Cardiac muscle cell (in vitro differentiated cells and primary cell): ENCODE results near the gene CTSF. TPM values are rescaled to one million over a fixed set of nuclear protein-coding genes. Genes with fewer than 3 reads are reported as not detected.
A peak's percentile ranks its signal among the peaks of the same experiment; 100 is the strongest.

Experiments used
- DNase-seq, 2 donors: peaks; one replicate each; pipeline versions ENCODE4 v3.0.0 to v3.0.0-alpha.2; 2010 to 2017; ENCODE audit warnings: low read depth in 1 of 2, low spot score in 1 of 2
- H3K27ac ChIP-seq: fragments of 200-600 bp; sonication (generic); 2 replicates; pipeline ENCODE4 v1.5.1; 2016
- H3K27me3 ChIP-seq: fragments of 200-600 bp; sonication (generic); 2 replicates; pipeline ENCODE4 v1.6.0; 2016; ENCODE audit warnings: control low read depth
- H3K36me3 ChIP-seq: fragments of 200-600 bp; sonication (generic); 2 replicates; pipeline ENCODE4 v1.5.1; 2016; ENCODE audit warnings: control low read depth
- H3K4me1 ChIP-seq: fragments of 200-600 bp; sonication (generic); 2 replicates; pipeline ENCODE4 v1.8.1; 2017; ENCODE audit warnings: low read depth, mild to moderate bottlenecking, mixed run types
- H3K4me3 ChIP-seq: fragments of 200-600 bp; sonication (generic); 2 replicates; pipeline ENCODE4 v1.5.1; 2016; ENCODE audit warnings: mild to moderate bottlenecking
- H3K9me3 ChIP-seq: fragments of 200-600 bp; sonication (generic); 2 replicates; pipeline ENCODE4 v1.5.1; 2017; ENCODE audit warnings: low read depth, mild to moderate bottlenecking, control low read depth
- polyA plus RNA-seq: library from polyadenylated mRNA; unstranded; fragments of >200 nt; fragmentation: Nextera tagmentation; extraction: Ambion mirVana; gene quantifications from 2 replicates; pipeline ENCODE4 v1.2.1, GENCODE V29; 2016
- total RNA-seq: library from RNA; depleted of rRNA; stranded (reverse); fragments of >200 nt; gene quantifications from 2 replicates; pipeline ENCODE4 v1.2.3, GENCODE V29; 2016
- TF ChIP-seq, protein P1 (sequence below): IDR thresholded peaks from 2 replicates; pipeline ENCODE4 v1.5.1; 2012; ENCODE audit warnings: low read depth, mild to moderate bottlenecking, low read length

The CTSF gene
- total and polyA plus RNA-seq, 2 experiments from 2014 or later: 15.2 to 51.0 TPM

DNA sequence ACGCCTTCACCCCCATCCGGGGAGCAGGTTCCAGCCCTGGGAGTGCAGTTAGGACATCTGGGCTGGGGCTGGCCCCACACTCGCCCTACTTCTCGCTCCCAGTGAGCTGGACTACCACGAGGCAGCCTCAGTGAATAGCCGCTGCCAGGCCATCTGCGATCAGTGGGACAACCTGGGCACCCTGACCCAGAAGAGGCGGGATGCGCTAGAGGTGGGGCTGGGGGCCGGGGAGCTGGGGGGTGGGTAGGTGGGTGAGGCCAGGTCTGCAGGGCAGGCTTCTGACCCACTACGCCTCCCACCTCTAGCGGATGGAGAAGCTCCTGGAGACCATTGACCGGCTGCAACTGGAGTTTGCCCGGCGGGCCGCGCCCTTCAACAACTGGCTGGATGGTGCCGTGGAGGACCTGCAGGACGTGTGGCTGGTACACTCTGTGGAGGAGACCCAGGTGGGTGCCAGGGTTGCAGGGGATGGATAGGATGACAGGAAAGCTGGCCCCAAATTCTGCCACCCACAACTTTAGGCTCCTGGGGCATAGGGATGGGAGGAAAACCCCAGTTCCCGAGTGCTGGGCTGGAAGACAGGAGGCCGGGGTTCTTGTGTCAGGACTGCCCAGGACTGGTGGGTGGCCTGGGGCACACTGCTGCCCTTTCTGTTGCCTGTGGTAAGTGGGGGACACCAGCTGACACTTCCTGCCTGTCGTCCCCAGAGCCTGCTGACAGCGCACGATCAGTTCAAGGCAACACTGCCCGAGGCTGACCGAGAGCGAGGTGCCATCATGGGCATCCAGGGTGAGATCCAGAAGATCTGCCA is 8.3 kb downstream of the CTSF start:
- Histone ChIP-seq H3K4me1 (no peaks in the 10 kb centered on the region), H3K9me3 (no peaks in the 10 kb centered on the region), H3K4me3 (no peak overlapping the region), H3K36me3 (peaks cover 29% of the 10 kb centered on the region), H3K27me3 (no peaks in the 10 kb centered on the region), H3K27ac (no peak overlapping the region)
- TF ChIP-seq, protein P1, sequence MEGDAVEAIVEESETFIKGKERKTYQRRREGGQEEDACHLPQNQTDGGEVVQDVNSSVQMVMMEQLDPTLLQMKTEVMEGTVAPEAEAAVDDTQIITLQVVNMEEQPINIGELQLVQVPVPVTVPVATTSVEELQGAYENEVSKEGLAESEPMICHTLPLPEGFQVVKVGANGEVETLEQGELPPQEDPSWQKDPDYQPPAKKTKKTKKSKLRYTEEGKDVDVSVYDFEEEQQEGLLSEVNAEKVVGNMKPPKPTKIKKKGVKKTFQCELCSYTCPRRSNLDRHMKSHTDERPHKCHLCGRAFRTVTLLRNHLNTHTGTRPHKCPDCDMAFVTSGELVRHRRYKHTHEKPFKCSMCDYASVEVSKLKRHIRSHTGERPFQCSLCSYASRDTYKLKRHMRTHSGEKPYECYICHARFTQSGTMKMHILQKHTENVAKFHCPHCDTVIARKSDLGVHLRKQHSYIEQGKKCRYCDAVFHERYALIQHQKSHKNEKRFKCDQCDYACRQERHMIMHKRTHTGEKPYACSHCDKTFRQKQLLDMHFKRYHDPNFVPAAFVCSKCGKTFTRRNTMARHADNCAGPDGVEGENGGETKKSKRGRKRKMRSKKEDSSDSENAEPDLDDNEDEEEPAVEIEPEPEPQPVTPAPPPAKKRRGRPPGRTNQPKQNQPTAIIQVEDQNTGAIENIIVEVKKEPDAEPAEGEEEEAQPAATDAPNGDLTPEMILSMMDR: no peak
- no peak for DNase-seq

- H3K4me3 ChIP-seq: no peak overlapping the region
- H3K36me3 ChIP-seq: peaks cover 29% of the 10 kb centered on the region
- TF ChIP-seq, protein P1: no peak
- H3K27me3 ChIP-seq: no peaks in the 10 kb centered on the region
- no peaks in the 10 kb centered on the region for H3K4me1 ChIP-seq
- H3K27ac ChIP-seq: no peak overlapping the region
- peak in 1 of 2 donors; percentile 55 for DNase-seq
- H3K9me3 ChIP-seq: no peaks in the 10 kb centered on the region
Observed at GRCh38 chr11:66559142-66559865, 9.1 kb downstream of the CTSF start.

GRCh38 chr11:66557733-66558326 is 10.6 kb downstream of the CTSF start:
- Histone ChIP-seq H3K4me3 (no peak overlapping the region), H3K9me3 (no peaks in the 10 kb centered on the region), H3K27me3 (no peaks in the 10 kb centered on the region), H3K27ac (no peak overlapping the region), H3K4me1 (no peaks in the 10 kb centered on the region), H3K36me3 (peaks cover 29% of the 10 kb centered on the region)
- DNase-seq: no peak
- TF ChIP-seq, protein P1: no peak

DNA sequence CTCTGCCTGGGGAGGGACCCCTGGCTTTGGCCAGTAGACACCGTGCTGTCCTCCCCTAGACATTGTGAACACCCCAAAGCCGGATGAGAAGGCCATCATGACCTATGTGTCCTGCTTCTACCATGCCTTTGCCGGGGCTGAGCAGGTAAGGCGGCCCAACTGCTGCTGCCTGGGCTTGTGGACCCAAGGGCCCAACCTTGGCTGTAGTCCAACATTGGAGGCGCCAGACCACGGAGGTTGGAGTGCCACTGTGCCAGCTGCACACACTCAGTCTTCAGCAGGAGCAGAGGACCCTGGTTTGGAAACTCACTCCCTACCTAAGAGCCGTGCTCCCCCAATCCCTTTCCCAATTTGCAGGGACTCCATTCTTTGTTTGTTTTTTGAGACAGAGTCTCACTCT is 12.3 kb downstream of the CTSF start:
- Histone ChIP-seq H3K4me3 (no peak overlapping the region), H3K27me3 (no peaks in the 10 kb centered on the region), H3K27ac (no peak overlapping the region), H3K36me3 (peaks cover 27% of the 10 kb centered on the region), H3K9me3 (no peaks in the 10 kb centered on the region), H3K4me1 (no peaks in the 10 kb centered on the region)
- DNase-seq: no peak
- TF ChIP-seq, protein P1: no peak

DNA sequence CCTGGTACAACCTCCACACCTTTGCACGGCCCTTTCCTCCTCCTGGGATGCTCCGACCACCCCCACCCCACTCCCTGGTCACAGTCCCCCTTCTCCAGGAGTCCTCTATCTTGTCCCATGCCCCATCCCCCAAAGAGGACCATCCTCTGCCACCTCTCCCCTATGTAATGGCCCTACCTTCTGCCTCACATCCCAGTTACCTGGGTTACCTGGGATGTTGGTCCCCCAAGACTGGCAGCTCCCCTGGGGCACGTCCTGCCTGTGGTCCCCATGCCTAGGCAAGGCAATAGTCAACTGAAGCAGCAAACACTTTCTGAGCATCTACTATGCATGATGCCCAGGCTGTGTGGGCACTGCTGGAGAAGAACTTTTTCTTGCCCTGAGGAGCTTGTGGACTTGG is 13.0 kb downstream of the CTSF start:
- Histone ChIP-seq H3K36me3 (peaks cover 22% of the 10 kb centered on the region), H3K9me3 (no peaks in the 10 kb centered on the region), H3K4me3 (no peak overlapping the region), H3K4me1 (no peaks in the 10 kb centered on the region), H3K27ac (no peak overlapping the region), H3K27me3 (no peaks in the 10 kb centered on the region)
- TF ChIP-seq, protein P1: no peak
- no peak for DNase-seq
